RPMI8226 (cell line): ENCODE measurements around the gene ADD2.
"Not testable (repeated sequence)": the region's sequence is repeated elsewhere in the genome, so short reads cannot be mapped to it uniquely, and the experiment has no call there.

Experiments used
- DNase-seq: peaks from one replicate; pipeline ENCODE4 v3.0.0-alpha.2; 2015

ADD2 gene

GRCh38 chr2:70750320-70750719 lies 17.7 kb downstream of the ADD2 start:
- no peak for DNase-seq

- DNase-seq = no peak
These were observed 19.8 kb downstream of the ADD2 start for GRCh38 chr2:70748002-70748784.

- no peak for DNase-seq
These were observed 20.7 kb downstream of the ADD2 start for GRCh38 chr2:70747284-70747683.

- DNase-seq = no peak
These were observed 21.7 kb downstream of the ADD2 start for GRCh38 chr2:70746094-70746974.

GRCh38 chr2:70745276-70745825 lies 22.6 kb downstream of the ADD2 start:
- no peak for DNase-seq

GRCh38 chr2:70744397-70744796 lies 23.6 kb downstream of the ADD2 start:
- no peak for DNase-seq

GRCh38 chr2:70743677-70744076 lies 24.3 kb downstream of the ADD2 start:
- no peak for DNase-seq

GRCh38 chr2:70743068-70743467 lies 24.9 kb downstream of the ADD2 start:
- no peak for DNase-seq

- DNase-seq = not testable (repeated sequence)
These were observed 28.5 kb downstream of the ADD2 start for GRCh38 chr2:70739492-70739891.

- no peak for DNase-seq
These were observed 29.8 kb downstream of the ADD2 start for GRCh38 chr2:70738159-70738558.

GRCh38 chr2:70735071-70735470 lies 32.9 kb downstream of the ADD2 start:
- no peak for DNase-seq

- DNase-seq = no peak
These were observed 34.3 kb downstream of the ADD2 start for GRCh38 chr2:70733646-70734180.

GRCh38 chr2:70732766-70733645 lies 35.0 kb downstream of the ADD2 start:
- no peak for DNase-seq

GRCh38 chr2:70730730-70731129 lies 37.3 kb downstream of the ADD2 start:
- no peak for DNase-seq

- no peak for DNase-seq
These were observed 38.4 kb downstream of the ADD2 start for GRCh38 chr2:70729647-70730046.

- DNase-seq = no peak
These were observed 39.9 kb downstream of the ADD2 start for GRCh38 chr2:70728128-70728527.

GRCh38 chr2:70726947-70727725 lies 40.9 kb downstream of the ADD2 start:
- DNase-seq = no peak

GRCh38 chr2:70725505-70725904 lies 42.5 kb downstream of the ADD2 start:
- DNase-seq = no peak

- no peak for DNase-seq
These were observed 43.6 kb downstream of the ADD2 start for GRCh38 chr2:70724366-70724765.

- no peak for DNase-seq
These were observed 44.6 kb downstream of the ADD2 start for GRCh38 chr2:70723286-70723885.

GRCh38 chr2:70720124-70720523 lies 47.9 kb downstream of the ADD2 start:
- no peak for DNase-seq
